A549 (cell line): ENCODE data around the gene TFAP2B. TPM values are rescaled to one million over a fixed set of nuclear protein-coding genes. Genes with fewer than 3 reads are reported as not detected.

Source experiments
- ATAC-seq, 2 experiments: fragments of 200-7000 bp in 1 of 2; fragments of >200 bp in 1 of 2; cut with Nextera tagmentation in 1 of 2; cut with Tn5 transposase in 1 of 2; 3 replicates each; pipeline versions ENCODE4 v1.8.0 to v1.9.1; 2018 to 2020; ENCODE audit warnings: mild to moderate bottlenecking in 1 of 2, moderate library complexity in 1 of 2
- CTCF ChIA-PET: fragments of 300-600 bp; sonication (Branson Sonifier 250); formaldehyde crosslinking; extraction: SDS; loops from one replicate; lab custom pipeline; 2021; ENCODE audit warnings: antibody characterized with exemption, inconsistent platforms; lab: Yijun Ruan, JAX
- POLR2A ChIA-PET: fragments of 350-600 bp; formaldehyde crosslinking; extraction: SDS; loops from one replicate; lab custom pipeline; 2021; ENCODE audit warnings: antibody characterized with exemption, inconsistent platforms; lab: Yijun Ruan, JAX
- DNase-seq, 2 experiments: peaks; one replicate each; pipeline versions ENCODE4 v3.0.0 to v3.0.0-alpha.2; 2011 to 2016; ENCODE audit warnings: low read depth in 1 of 2, low spot score in 1 of 2
- FAIRE-seq: peaks from 2 replicates; lab custom pipeline; 2011; peaks lifted over from hg19 to GRCh38; lab: Jason Lieb, UNC
- H3K27ac ChIP-seq, 2 experiments: fragments of >200 bp; sonication (Bioruptor Twin); formaldehyde crosslinking; 3 replicates each; pipeline ENCODE4 v1.5.1; 2016 to 2017
- H3K4me1 ChIP-seq: fragments of >200 bp; sonication (Bioruptor Twin); formaldehyde crosslinking; 3 replicates; pipeline ENCODE4 v1.6.1; 2016
- H3K4me2 ChIP-seq: fragments of >200 bp; sonication (Bioruptor Twin); formaldehyde crosslinking; 3 replicates; pipeline ENCODE4 v1.6.1; 2016
- H3K4me3 ChIP-seq: fragments of >200 bp; sonication (Bioruptor Twin); formaldehyde crosslinking; 3 replicates; pipeline ENCODE4 v1.5.1; 2016
- H3K9me3 ChIP-seq: fragments of >200 bp; sonication (Bioruptor Twin); formaldehyde crosslinking; 3 replicates; pipeline ENCODE4 v1.6.1; 2016
- CBX8 ChIP-seq: fragments of 200-600 bp; sonication (generic); IDR thresholded peaks from 2 replicates; pipeline ENCODE4 v1.6.1; 2016
- CTCF ChIP-seq: fragments of >200 bp; sonication (Bioruptor Twin); formaldehyde crosslinking; IDR thresholded peaks from 3 replicates; pipeline ENCODE4 v1.5.1; 2016
- EHF ChIP-seq: fragments of 250-450 bp; sonication (Bioruptor Pico); IDR thresholded peaks from 2 replicates; pipeline ENCODE4 v1.5.0; 2020; ENCODE audit warnings: mild to moderate bottlenecking
- EHMT2 ChIP-seq: fragments of 200-600 bp; sonication (generic); IDR thresholded peaks from 2 replicates; pipeline ENCODE4 v1.6.1; 2016; ENCODE audit warnings: antibody characterized with exemption, low read depth, mild to moderate bottlenecking, moderate library complexity
- EP300 ChIP-seq, 2 experiments: fragments of >200 bp; sonication (Bioruptor Twin); formaldehyde crosslinking; IDR thresholded peaks; 2 replicates in 1 of 2; 3 replicates in 1 of 2; pipeline ENCODE4 v1.6.1; 2016 to 2017
- ESRRA ChIP-seq: fragments of 150-350 bp; IDR thresholded peaks from 2 replicates; pipeline ENCODE4 v1.6.1; 2014; ENCODE audit warnings: mild to moderate bottlenecking, low read length, borderline replicate concordance
- FOSL2 ChIP-seq, 2 experiments: fragments of 450-650 bp in 1 of 2; fragments of >200 bp in 1 of 2; sonication (Bioruptor Twin) in 1 of 2; formaldehyde crosslinking; IDR thresholded peaks; 2 replicates each; pipeline versions ENCODE4 v1.5.0 to v1.6.1; 2016 to 2020; ENCODE audit warnings: mild to moderate bottlenecking in 1 of 2, moderate library complexity in 1 of 2
- HDAC2 ChIP-seq: fragments of 200-600 bp; sonication (generic); IDR thresholded peaks from 2 replicates; pipeline ENCODE4 v1.6.1; 2016
- HMGXB4 ChIP-seq: fragments of 250-450 bp; sonication (Bioruptor Pico); IDR thresholded peaks from 2 replicates; pipeline ENCODE4 v1.5.0; 2021; ENCODE audit warnings: mild to moderate bottlenecking, moderate library complexity, borderline replicate concordance
- HOXA7 ChIP-seq: fragments of 250-450 bp; sonication (Bioruptor Pico); IDR thresholded peaks from 2 replicates; pipeline ENCODE4 v1.5.0; 2020; ENCODE audit warnings: mild to moderate bottlenecking, moderate library complexity
- HOXB5 ChIP-seq: fragments of 250-450 bp; sonication (Bioruptor Pico); IDR thresholded peaks from 2 replicates; pipeline ENCODE4 v1.5.0; 2020; ENCODE audit warnings: mild to moderate bottlenecking, moderate library complexity
- NR3C1 ChIP-seq: fragments of >200 bp; sonication (Bioruptor Twin); formaldehyde crosslinking; IDR thresholded peaks from 3 replicates; pipeline ENCODE4 v1.6.1; 2017
- POLR2A ChIP-seq: IDR thresholded peaks from 2 replicates; pipeline ENCODE4 v1.6.1; 2012; ENCODE audit warnings: mild to moderate bottlenecking, low read length
- POLR2AphosphoS2 ChIP-seq: conservative IDR thresholded peaks from 2 replicates; pipeline ENCODE4 v1.6.1; 2012; ENCODE audit warnings: low read length, improper control_type of control experiment, inconsistent platforms
- RARB ChIP-seq: fragments of 250-450 bp; sonication (Bioruptor Pico); IDR thresholded peaks from 2 replicates; pipeline ENCODE4 v1.8.0; 2021; ENCODE audit warnings: mild to moderate bottlenecking, moderate library complexity
- RCOR1 ChIP-seq: fragments of 150-350 bp; IDR thresholded peaks from 2 replicates; pipeline ENCODE4 v1.6.1; 2014; ENCODE audit warnings: antibody characterized with exemption, low read length, low read depth
- SMC3 ChIP-seq: fragments of >200 bp; sonication (Bioruptor Twin); formaldehyde crosslinking; IDR thresholded peaks from 3 replicates; pipeline ENCODE4 v1.6.1; 2018; ENCODE audit warnings: inconsistent platforms
- ZC3H11A ChIP-seq: fragments of 450-650 bp; IDR thresholded peaks from 2 replicates; pipeline ENCODE4 v1.6.1; 2014; ENCODE audit warnings: antibody characterized with exemption, mild to moderate bottlenecking
- ZFP36 ChIP-seq: fragments of 450-650 bp; IDR thresholded peaks from 2 replicates; pipeline ENCODE4 v1.6.1; 2014; ENCODE audit warnings: borderline replicate concordance; ENCODE audit not compliant: partially characterized antibody
- WGBS: methylation state at CpG from one replicate; pipeline ENCODE4 v1.1.6; 2017; ENCODE audit errors: missing lambda C conversion rate; 5-methylcytosine and 5-hydroxymethylcytosine counted together
- polyA plus RNA-seq, 4 experiments: library from polyadenylated mRNA; depleted of rRNA in 3 of 4; stranded (reverse); fragments of >200 nt; fragmentation: RNase III in 1 of 4; extraction: RNeasy Plus Mini Kit Qiagen cat#74134 plus additional on column Dnase treatment in 1 of 4; gene quantifications; 2 replicates in 3 of 4; 3 replicates in 1 of 4; pipeline ENCODE4 v1.2.3, GENCODE V29; 2011 to 2017
- TF ChIP-seq, protein P1 (sequence below): fragments of 150-350 bp; IDR thresholded peaks from 2 replicates; pipeline ENCODE4 v1.6.1; 2014; ENCODE audit warnings: low read depth, mild to moderate bottlenecking, low read length
- TF ChIP-seq, protein P2 (sequence below): fragments of >200 bp; sonication (Bioruptor Twin); formaldehyde crosslinking; IDR thresholded peaks from 3 replicates; pipeline ENCODE4 v1.6.1; 2016
- TF ChIP-seq, protein P3 (sequence below): fragments of >200 bp; sonication (Bioruptor Twin); formaldehyde crosslinking; IDR thresholded peaks from 2 replicates; pipeline ENCODE4 v1.6.1; 2016
- TF ChIP-seq, protein P4 (sequence below): fragments of 250-450 bp; sonication (Bioruptor Pico); IDR thresholded peaks from 2 replicates; pipeline ENCODE4 v1.5.0; 2020; ENCODE audit warnings: low read depth, mild to moderate bottlenecking, moderate library complexity
- TF ChIP-seq, protein P5 (sequence below): IDR thresholded peaks from 2 replicates; pipeline ENCODE4 v1.6.1; 2012

TFAP2B gene
- polyA plus RNA-seq, 2 of the 4 experiments (the other 2 are of a cell fraction): not detected

DNA sequence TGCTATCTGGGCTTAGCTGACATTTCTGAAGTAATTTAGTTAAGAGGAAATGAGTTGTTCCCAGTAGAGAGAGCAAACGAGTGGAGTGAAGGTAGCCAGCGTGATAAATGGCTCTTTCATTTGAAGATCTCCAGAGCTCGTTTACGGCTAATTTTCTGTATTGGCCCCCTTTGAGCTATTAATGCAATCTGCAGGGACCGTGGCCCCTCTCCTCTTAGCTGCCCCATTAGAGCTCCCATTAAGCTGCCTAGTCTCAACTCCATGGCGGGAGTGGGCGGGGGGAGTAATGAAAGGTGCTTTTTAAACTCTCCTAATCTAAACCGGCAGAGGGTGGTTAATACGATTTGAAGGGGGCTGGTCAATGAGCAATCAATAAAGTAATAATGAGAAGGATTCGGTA is 12.5 kb downstream of the TFAP2B start:
- H3K4me3 ChIP-seq: no peak overlapping the region
- FAIRE-seq: no peak
- ChIA-PET CTCF (interaction anchor here (0.8 kb wide), 1 partner anchor 1128 kb away, joined by 3 read pairs; no protein-coding TSS in a partner anchor), POLR2A (no interaction called here)
- no peak overlapping the region for H3K27ac ChIP-seq
- no peak for ATAC-seq
- DNase-seq: no peak
- H3K4me2 ChIP-seq: no peak overlapping the region
- H3K9me3 ChIP-seq: no peaks in the 10 kb centered on the region
- no peaks in the 10 kb centered on the region for H3K4me1 ChIP-seq
- TF ChIP-seq ESRRA: no peak
- TF ChIP-seq SMC3: no peak
- no peak for TF ChIP-seq HDAC2
- TF ChIP-seq, protein P1, sequence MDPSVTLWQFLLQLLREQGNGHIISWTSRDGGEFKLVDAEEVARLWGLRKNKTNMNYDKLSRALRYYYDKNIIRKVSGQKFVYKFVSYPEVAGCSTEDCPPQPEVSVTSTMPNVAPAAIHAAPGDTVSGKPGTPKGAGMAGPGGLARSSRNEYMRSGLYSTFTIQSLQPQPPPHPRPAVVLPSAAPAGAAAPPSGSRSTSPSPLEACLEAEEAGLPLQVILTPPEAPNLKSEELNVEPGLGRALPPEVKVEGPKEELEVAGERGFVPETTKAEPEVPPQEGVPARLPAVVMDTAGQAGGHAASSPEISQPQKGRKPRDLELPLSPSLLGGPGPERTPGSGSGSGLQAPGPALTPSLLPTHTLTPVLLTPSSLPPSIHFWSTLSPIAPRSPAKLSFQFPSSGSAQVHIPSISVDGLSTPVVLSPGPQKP: no peak
- TF ChIP-seq NR3C1: no peak
- TF ChIP-seq EHF (CRISPR knock-in tag): no peak
- no peak for TF ChIP-seq POLR2AphosphoS2
- 29% methylated on average over 9 of the region's 10 CpGs for WGBS

DNA sequence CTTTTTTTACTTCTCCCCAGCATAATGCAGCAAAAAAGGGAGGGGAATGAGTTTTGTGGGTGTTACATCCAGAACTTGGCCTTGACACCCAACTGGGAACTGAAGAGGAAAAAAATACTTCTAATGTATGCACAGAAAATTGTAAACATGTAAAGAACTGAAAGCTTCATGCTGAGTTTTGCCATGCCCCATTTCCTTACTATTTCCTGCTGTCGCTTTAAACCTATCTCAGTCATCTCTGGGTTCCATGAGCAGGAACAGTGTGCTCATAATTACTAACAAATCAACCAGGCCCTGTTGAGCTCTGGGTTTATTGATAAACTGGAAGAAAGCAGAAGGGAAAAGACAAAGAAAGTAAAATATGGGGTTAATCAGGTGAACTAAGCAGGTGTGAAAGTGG is 14.2 kb downstream of the TFAP2B start:
- POLR2A ChIA-PET: no interaction called here
- ATAC-seq: no peak
- WGBS: 5% methylated on average over 1 of the region's 1 CpG

GRCh38 chr6:50834929-50835410 is 16.3 kb downstream of the TFAP2B start:
- ChIA-PET POLR2A (no interaction called here), CTCF (no interaction called here)
- no peaks in the 10 kb centered on the region for H3K9me3 ChIP-seq
- no peaks in the 10 kb centered on the region for H3K4me1 ChIP-seq
- H3K4me3 ChIP-seq: no peak overlapping the region
- 43% methylated on average over 5 of the region's 5 CpGs for WGBS
- H3K27ac ChIP-seq: no peak overlapping the region
- ATAC-seq (no peak), DNase-seq (no peak), FAIRE-seq (no peak)
- TF ChIP-seq, protein P2, sequence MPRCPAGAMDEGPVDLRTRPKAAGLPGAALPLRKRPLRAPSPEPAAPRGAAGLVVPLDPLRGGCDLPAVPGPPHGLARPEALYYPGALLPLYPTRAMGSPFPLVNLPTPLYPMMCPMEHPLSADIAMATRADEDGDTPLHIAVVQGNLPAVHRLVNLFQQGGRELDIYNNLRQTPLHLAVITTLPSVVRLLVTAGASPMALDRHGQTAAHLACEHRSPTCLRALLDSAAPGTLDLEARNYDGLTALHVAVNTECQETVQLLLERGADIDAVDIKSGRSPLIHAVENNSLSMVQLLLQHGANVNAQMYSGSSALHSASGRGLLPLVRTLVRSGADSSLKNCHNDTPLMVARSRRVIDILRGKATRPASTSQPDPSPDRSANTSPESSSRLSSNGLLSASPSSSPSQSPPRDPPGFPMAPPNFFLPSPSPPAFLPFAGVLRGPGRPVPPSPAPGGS: no peak
- no peak for TF ChIP-seq SMC3
- TF ChIP-seq FOSL2 (IDR thresholded peaks at IDR 0.05): no peak
- TF ChIP-seq FOSL2 (CRISPR knock-in tag; IDR thresholded peaks at IDR 0.05): no peak
- no peak for TF ChIP-seq ZFP36
- TF ChIP-seq HOXA7 (CRISPR knock-in tag): no peak
- TF ChIP-seq, protein P3, sequence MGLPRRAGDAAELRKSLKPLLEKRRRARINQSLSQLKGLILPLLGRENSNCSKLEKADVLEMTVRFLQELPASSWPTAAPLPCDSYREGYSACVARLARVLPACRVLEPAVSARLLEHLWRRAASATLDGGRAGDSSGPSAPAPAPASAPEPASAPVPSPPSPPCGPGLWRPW: no peak
- TF ChIP-seq HDAC2: no peak
- no peak overlapping the region for H3K4me2 ChIP-seq

More for the DNA sequence above, 14.2 kb downstream of the TFAP2B start:
- Histone ChIP-seq H3K4me3 (no peak overlapping the region), H3K9me3 (no peaks in the 10 kb centered on the region), H3K4me2 (no peak overlapping the region), H3K4me1 (no peaks in the 10 kb centered on the region), H3K27ac (no peak overlapping the region)
- FAIRE-seq (no peak), DNase-seq (no peak)
- no peak for TF ChIP-seq HDAC2
- TF ChIP-seq, protein P4, sequence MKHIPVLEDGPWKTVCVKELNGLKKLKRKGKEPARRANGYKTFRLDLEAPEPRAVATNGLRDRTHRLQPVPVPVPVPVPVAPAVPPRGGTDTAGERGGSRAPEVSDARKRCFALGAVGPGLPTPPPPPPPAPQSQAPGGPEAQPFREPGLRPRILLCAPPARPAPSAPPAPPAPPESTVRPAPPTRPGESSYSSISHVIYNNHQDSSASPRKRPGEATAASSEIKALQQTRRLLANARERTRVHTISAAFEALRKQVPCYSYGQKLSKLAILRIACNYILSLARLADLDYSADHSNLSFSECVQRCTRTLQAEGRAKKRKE (CRISPR knock-in tag): no peak
- TF ChIP-seq EP300 (IDR thresholded peaks at IDR 0.05): no peak
- TF ChIP-seq EHMT2: no peak
- CTCF ChIA-PET: interaction anchor here (1.2 to 1.6 kb wide), 2 partner anchors 17 to 1127 kb away, joined by 3 to 4 read pairs; no protein-coding TSS in a partner anchor

DNA sequence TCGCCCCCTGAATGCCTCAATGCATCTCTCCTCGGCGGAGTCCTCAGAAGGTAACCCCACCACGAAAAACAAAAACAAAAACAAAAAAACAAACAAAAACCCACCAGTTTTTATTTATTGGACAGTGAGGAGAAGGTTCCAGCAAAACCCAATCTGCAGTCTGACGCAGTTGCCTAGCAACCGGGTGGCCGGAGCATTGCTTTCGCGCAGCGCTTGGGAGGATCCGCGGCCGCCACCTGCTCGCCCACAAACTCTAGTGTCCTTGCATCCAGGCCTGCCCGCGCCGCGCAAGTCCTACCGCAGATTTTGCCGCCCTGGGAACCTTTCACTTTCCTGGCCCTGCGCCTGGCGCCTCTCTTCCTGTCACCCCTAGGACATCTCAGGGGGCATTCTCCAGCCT is 17.6 kb downstream of the TFAP2B start:
- no peak for FAIRE-seq
- 74% methylated on average over 22 of the region's 22 CpGs for WGBS
- H3K4me2 ChIP-seq: no peak overlapping the region
- no peak for ATAC-seq
- CTCF ChIA-PET: no interaction called here
- no peaks in the 10 kb centered on the region for H3K9me3 ChIP-seq
- H3K27ac ChIP-seq: no peak overlapping the region
- no peak overlapping the region for H3K4me3 ChIP-seq
- no peaks in the 10 kb centered on the region for H3K4me1 ChIP-seq
- no peak for DNase-seq
- POLR2A ChIA-PET: no interaction called here
- TF ChIP-seq CBX8: no peak
- no peak for TF ChIP-seq ZC3H11A
- TF ChIP-seq, protein P5, sequence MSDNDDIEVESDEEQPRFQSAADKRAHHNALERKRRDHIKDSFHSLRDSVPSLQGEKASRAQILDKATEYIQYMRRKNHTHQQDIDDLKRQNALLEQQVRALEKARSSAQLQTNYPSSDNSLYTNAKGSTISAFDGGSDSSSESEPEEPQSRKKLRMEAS: no peak
- TF ChIP-seq HMGXB4 (CRISPR knock-in tag): no peak
- TF ChIP-seq EP300 (IDR thresholded peaks at IDR 0.05): no peak
- no peak for TF ChIP-seq CTCF
- TF ChIP-seq HOXB5 (CRISPR knock-in tag): no peak
- TF ChIP-seq POLR2A: no peak
- no peak for TF ChIP-seq RCOR1
- TF ChIP-seq RARB: no peak
